K562 (cell line): ENCODE results near the gene GRIN1. TPM values are rescaled to one million over a fixed set of nuclear protein-coding genes. Genes with fewer than 3 reads are reported as not detected.

Experiments
- ATF2 ChIP-seq: sonication (generic); formaldehyde crosslinking; IDR thresholded peaks from 2 replicates; pipeline ENCODE4 v1.8.1; 2022; ENCODE audit warnings: missing genetic modification reagents
- CC2D1A ChIP-seq: fragments of 450-650 bp; IDR thresholded peaks from 2 replicates; pipeline ENCODE4 v1.6.1; 2017; ENCODE audit warnings: mild to moderate bottlenecking
- DNMT1 ChIP-seq: fragments of 450-650 bp; IDR thresholded peaks from 2 replicates; pipeline ENCODE4 v1.6.1; 2016; ENCODE audit warnings: antibody characterized with exemption, mild to moderate bottlenecking
- DPF2 ChIP-seq: fragments of 450-650 bp; IDR thresholded peaks from 2 replicates; pipeline ENCODE4 v1.6.1; 2016
- FOXP1 ChIP-seq: sonication (generic); formaldehyde crosslinking; IDR thresholded peaks from 2 replicates; pipeline ENCODE4 v1.8.0; 2022; ENCODE audit warnings: mild to moderate bottlenecking, missing genetic modification reagents
- HDGF ChIP-seq: fragments of 450-650 bp; IDR thresholded peaks from 2 replicates; pipeline ENCODE4 v1.6.1; 2016
- JUNB ChIP-seq: fragments of 450-650 bp; formaldehyde crosslinking; conservative IDR thresholded peaks from 2 replicates; pipeline ENCODE4 v1.4.0; 2020; ENCODE audit warnings: mild to moderate bottlenecking
- KAT7 ChIP-seq: sonication (generic); formaldehyde crosslinking; IDR thresholded peaks from 2 replicates; pipeline ENCODE4 v1.8.0; 2022; ENCODE audit warnings: missing genetic modification reagents, mild to moderate bottlenecking, borderline replicate concordance
- KLF13 ChIP-seq: fragments of 450-650 bp; IDR thresholded peaks from 2 replicates; pipeline ENCODE4 v1.6.1; 2016; ENCODE audit warnings: missing genetic modification characterization, low read depth, mild to moderate bottlenecking, missing compliant biosample characterization, moderate library complexity, borderline replicate concordance
- NFYB ChIP-seq: IDR thresholded peaks from 2 replicates; pipeline ENCODE4 v1.6.1; 2011; ENCODE audit warnings: mild to moderate bottlenecking, moderate library complexity; ENCODE audit not compliant: insufficient read length; ENCODE audit errors: extremely low read depth
- NR2C2 ChIP-seq, 2 experiments: fragments of 200-800 bp in 1 of 2; sonication (Bioruptor generic) in 1 of 2; sonication (generic) in 1 of 2; formaldehyde crosslinking in 1 of 2; IDR thresholded peaks; 2 replicates each; pipeline versions ENCODE4 v1.6.1 to v1.8.0; 2016 to 2022; ENCODE audit warnings: mild to moderate bottlenecking in 1 of 2, missing compliant biosample characterization in 1 of 2, missing genetic modification characterization in 1 of 2, missing genetic modification reagents in 1 of 2
- SOX6 ChIP-seq: fragments of 450-650 bp; IDR thresholded peaks from 2 replicates; pipeline ENCODE4 v1.6.1; 2014; ENCODE audit warnings: mild to moderate bottlenecking
- ZBTB7A ChIP-seq: IDR thresholded peaks from 2 replicates; pipeline ENCODE4 v1.6.1; 2011; ENCODE audit warnings: low read depth, mild to moderate bottlenecking, low read length, moderate library complexity, borderline replicate concordance; ENCODE audit not compliant: control insufficient read depth
- ZFP1 ChIP-seq: fragments of 450-650 bp; formaldehyde crosslinking; IDR thresholded peaks from 2 replicates; pipeline ENCODE4 v1.4.0; 2020; ENCODE audit warnings: mild to moderate bottlenecking, mixed read lengths
- ZNF175 ChIP-seq: fragments of 200-800 bp; sonication (Bioruptor generic); IDR thresholded peaks from 2 replicates; pipeline ENCODE4 v1.6.1; 2016; ENCODE audit warnings: low read depth, mild to moderate bottlenecking, missing genetic modification characterization, missing compliant biosample characterization
- ZNF324 ChIP-seq: fragments of 250-450 bp; sonication (Bioruptor Pico); IDR thresholded peaks from 2 replicates; pipeline ENCODE4 v1.4.0; 2020; ENCODE audit warnings: mild to moderate bottlenecking
- ZNF384 ChIP-seq: IDR thresholded peaks from 2 replicates; pipeline ENCODE4 v1.6.1; 2012; ENCODE audit warnings: low read depth, low read length, improper control_type of control experiment
- ZSCAN32 ChIP-seq: fragments of 450-650 bp; formaldehyde crosslinking; IDR thresholded peaks from 2 replicates; pipeline ENCODE4 v1.4.0; 2020; ENCODE audit warnings: mild to moderate bottlenecking, moderate library complexity
- polyA plus RNA-seq, 8 experiments: library from polyadenylated mRNA; depleted of rRNA in 4 of 8; stranded (reverse) in 5 of 8; unstranded in 3 of 8; fragments of >200 nt; fragmentation: Nextera tagmentation in 2 of 8; fragmentation: Illumina TruSeq in 1 of 8; extraction: Ambion mirVana in 2 of 8; extraction: Trizol in 1 of 8; gene quantifications; 2 replicates each; pipeline versions ENCODE4 v1.2.1 to v1.2.3, GENCODE V29; 2011 to 2014; ENCODE audit warnings: inconsistent platforms in 1 of 8, missing spikeins in 1 of 8
- total RNA-seq, 7 experiments: library from RNA; depleted of rRNA in 6 of 7; stranded (reverse); fragments of >200 nt in 6 of 7; fragmentation: Illumina TruSeq in 2 of 7; extraction: Trizol in 2 of 7; gene quantifications; 2 replicates each; pipeline versions ENCODE4 v1.2.1 to v1.2.3, GENCODE V29; 2011 to 2021; ENCODE audit warnings: low replicate concordance in 1 of 7
- TF ChIP-seq, protein P1 (sequence below): sonication (generic); formaldehyde crosslinking; IDR thresholded peaks from 2 replicates; pipeline ENCODE4 v1.8.1; 2023; ENCODE audit warnings: mild to moderate bottlenecking, missing genetic modification reagents
- TF ChIP-seq, protein P2 (sequence below), 2 experiments: fragments of 200-800 bp in 1 of 2; sonication (Bioruptor generic) in 1 of 2; sonication (generic) in 1 of 2; formaldehyde crosslinking in 1 of 2; IDR thresholded peaks in 1 of 2; conservative IDR thresholded peaks in 1 of 2; 2 replicates each; pipeline versions ENCODE4 v1.5.0 to v1.6.1; 2016 to 2020; ENCODE audit warnings: missing compliant biosample characterization in 1 of 2, missing genetic modification characterization in 1 of 2, missing genetic modification reagents in 1 of 2
- TF ChIP-seq, protein P3 (sequence below): fragments of 250-450 bp; sonication (Bioruptor Pico); IDR thresholded peaks from 2 replicates; pipeline ENCODE4 v1.5.0; 2022; ENCODE audit warnings: mild to moderate bottlenecking

Gene GRIN1
- total and polyA plus RNA-seq, 9 of the 15 experiments (the other 6 are each of a cell fraction or from before 2014, with no cell fraction given): 0.03 to 0.35 (median 0.16) TPM; not detected in 6

- TF ChIP-seq, protein P1, sequence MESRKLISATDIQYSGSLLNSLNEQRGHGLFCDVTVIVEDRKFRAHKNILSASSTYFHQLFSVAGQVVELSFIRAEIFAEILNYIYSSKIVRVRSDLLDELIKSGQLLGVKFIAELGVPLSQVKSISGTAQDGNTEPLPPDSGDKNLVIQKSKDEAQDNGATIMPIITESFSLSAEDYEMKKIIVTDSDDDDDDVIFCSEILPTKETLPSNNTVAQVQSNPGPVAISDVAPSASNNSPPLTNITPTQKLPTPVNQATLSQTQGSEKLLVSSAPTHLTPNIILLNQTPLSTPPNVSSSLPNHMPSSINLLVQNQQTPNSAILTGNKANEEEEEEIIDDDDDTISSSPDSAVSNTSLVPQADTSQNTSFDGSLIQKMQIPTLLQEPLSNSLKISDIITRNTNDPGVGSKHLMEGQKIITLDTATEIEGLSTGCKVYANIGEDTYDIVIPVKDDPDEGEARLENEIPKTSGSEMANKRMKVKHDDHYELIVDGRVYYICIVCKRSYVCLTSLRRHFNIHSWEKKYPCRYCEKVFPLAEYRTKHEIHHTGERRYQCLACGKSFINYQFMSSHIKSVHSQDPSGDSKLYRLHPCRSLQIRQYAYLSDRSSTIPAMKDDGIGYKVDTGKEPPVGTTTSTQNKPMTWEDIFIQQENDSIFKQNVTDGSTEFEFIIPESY (CRISPR knock-in tag): no peak; the same call in 1 of the 2 replicates
- TF ChIP-seq ZNF384 (no peak), KLF13 (tag) (peak; percentile 91), ZNF175 (CRISPR knock-in tag) (no peak), ZFP1 (CRISPR knock-in tag) (no peak), ZSCAN32 (no peak), NFYB (no peak), ATF2 (CRISPR knock-in tag) (no peak), DNMT1 (no peak), JUNB (CRISPR knock-in tag) (no peak), HDGF (peak; percentile 19; the same call in 1 of the 2 replicates), ZBTB7A (peak; percentile 94), DPF2 (no peak), NR2C2 (CRISPR knock-in tag; IDR thresholded peaks at IDR 0.05) (no peak), NR2C2 (tag; IDR thresholded peaks at IDR 0.05) (no peak), FOXP1 (CRISPR knock-in tag) (no peak), ZNF324 (CRISPR knock-in tag) (no peak), KAT7 (CRISPR knock-in tag) (no peak), SOX6 (no peak), CC2D1A (no peak)
- TF ChIP-seq, protein P2, sequence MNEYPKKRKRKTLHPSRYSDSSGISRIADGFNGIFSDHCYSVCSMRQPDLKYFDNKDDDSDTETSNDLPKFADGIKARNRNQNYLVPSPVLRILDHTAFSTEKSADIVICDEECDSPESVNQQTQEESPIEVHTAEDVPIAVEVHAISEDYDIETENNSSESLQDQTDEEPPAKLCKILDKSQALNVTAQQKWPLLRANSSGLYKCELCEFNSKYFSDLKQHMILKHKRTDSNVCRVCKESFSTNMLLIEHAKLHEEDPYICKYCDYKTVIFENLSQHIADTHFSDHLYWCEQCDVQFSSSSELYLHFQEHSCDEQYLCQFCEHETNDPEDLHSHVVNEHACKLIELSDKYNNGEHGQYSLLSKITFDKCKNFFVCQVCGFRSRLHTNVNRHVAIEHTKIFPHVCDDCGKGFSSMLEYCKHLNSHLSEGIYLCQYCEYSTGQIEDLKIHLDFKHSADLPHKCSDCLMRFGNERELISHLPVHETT (CRISPR knock-in tag; conservative IDR thresholded peaks at IDR 0.05 in 1 of 2, IDR thresholded peaks at IDR 0.05 in 1 of 2): no peak
- TF ChIP-seq, protein P3, sequence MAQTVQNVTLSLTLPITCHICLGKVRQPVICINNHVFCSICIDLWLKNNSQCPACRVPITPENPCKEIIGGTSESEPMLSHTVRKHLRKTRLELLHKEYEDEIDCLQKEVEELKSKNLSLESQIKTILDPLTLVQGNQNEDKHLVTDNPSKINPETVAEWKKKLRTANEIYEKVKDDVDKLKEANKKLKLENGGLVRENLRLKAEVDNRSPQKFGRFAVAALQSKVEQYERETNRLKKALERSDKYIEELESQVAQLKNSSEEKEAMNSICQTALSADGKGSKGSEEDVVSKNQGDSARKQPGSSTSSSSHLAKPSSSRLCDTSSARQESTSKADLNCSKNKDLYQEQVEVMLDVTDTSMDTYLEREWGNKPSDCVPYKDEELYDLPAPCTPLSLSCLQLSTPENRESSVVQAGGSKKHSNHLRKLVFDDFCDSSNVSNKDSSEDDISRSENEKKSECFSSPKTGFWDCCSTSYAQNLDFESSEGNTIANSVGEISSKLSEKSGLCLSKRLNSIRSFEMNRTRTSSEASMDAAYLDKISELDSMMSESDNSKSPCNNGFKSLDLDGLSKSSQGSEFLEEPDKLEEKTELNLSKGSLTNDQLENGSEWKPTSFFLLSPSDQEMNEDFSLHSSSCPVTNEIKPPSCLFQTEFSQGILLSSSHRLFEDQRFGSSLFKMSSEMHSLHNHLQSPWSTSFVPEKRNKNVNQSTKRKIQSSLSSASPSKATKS (CRISPR knock-in tag): no peak
These were observed 78.6 kb downstream of the GRIN1 start (continued) for GRCh38 chr9:137217276-137218211.
